Measurements from ENCODE around the gene AUTS2. TPM values are rescaled to one million over a fixed set of nuclear protein-coding genes. Genes with fewer than 3 reads are reported as not detected.

The AUTS2 gene
- total and polyA plus RNA-seq, 2 of the 8 experiments (the other 6 are each of a cell fraction or from before 2014, with no cell fraction given), result 25.9 to 101 TPM

- TF ChIP-seq CHD7 (IDR thresholded peaks at IDR 0.05; ENCODE audit: insufficient replicate concordance, low read length) (no peak), PHF8 (conservative IDR thresholded peaks at IDR 0.05; ENCODE audit: low read depth, low read length) (no peak), SAP30 (IDR thresholded peaks at IDR 0.05; ENCODE audit: insufficient read depth, insufficient replicate concordance, low read length) (no peak), RNF2 (IDR thresholded peaks at IDR 0.05; ENCODE audit: borderline replicate concordance, low read depth, low read length, missing control alignments, poor library complexity, severe bottlenecking) (no peak), CTCF (IDR thresholded peaks at IDR 0.05; ENCODE audit: control extremely low read depth in 1 of 3, insufficient read depth in 1 of 3, low read depth in 1 of 3, low read length in 3 of 3) (no peak), MAX (IDR thresholded peaks at IDR 0.05) (no peak)
These were observed 1039.5 kb downstream of the AUTS2 start (continued) for GRCh38 chr7:70637726-70638125.
